ENCODE data around the gene CHCHD6.

Gene CHCHD6

GRCh38 chr3:126982471-126983175 lies 278.6 kb downstream of the CHCHD6 start, which contains the start of gene PLXNA1:
PLXNA1 (plus strand) TSS chr3:126983115; CDS start chr3:126988594, 5,479 bp downstream.
- DNase-seq (ENCODE audit: low spot score) = peak; percentile 98
- peak; percentile 98 for TF ChIP-seq CTCF (IDR thresholded peaks at IDR 0.05; ENCODE audit: extremely low read depth, missing control alignments)

GRCh38 chr3:126983276-126983652 lies 279.2 kb downstream of the CHCHD6 start:
- peak; percentile 79 for DNase-seq (ENCODE audit: low spot score)
- TF ChIP-seq CTCF (IDR thresholded peaks at IDR 0.05; ENCODE audit: extremely low read depth, missing control alignments) = no peak

GRCh38 chr3:126983653-126984390 lies 279.8 kb downstream of the CHCHD6 start:
- DNase-seq (ENCODE audit: low spot score) = peak; percentile 74
- TF ChIP-seq CTCF (IDR thresholded peaks at IDR 0.05; ENCODE audit: extremely low read depth, missing control alignments) = no peak

- TF ChIP-seq CTCF (IDR thresholded peaks at IDR 0.05; ENCODE audit: extremely low read depth, missing control alignments) = no peak
Measured at GRCh38 chr3:126984391-126985131, 280.5 kb downstream of the CHCHD6 start.

GRCh38 chr3:126985132-126985985 lies 281.3 kb downstream of the CHCHD6 start:
- TF ChIP-seq CTCF (IDR thresholded peaks at IDR 0.05; ENCODE audit: extremely low read depth, missing control alignments) = no peak
- no peak for DNase-seq (ENCODE audit: low spot score)

More at GRCh38 chr3:126984391-126985131, 280.5 kb downstream of the CHCHD6 start:
- no peak for DNase-seq (ENCODE audit: low spot score)

GRCh38 chr3:126986001-126986400 lies 282.0 kb downstream of the CHCHD6 start:
- no peak for DNase-seq (ENCODE audit: low spot score)

More at GRCh38 chr3:126986001-126986400, 282.0 kb downstream of the CHCHD6 start:
- no peak for TF ChIP-seq CTCF (IDR thresholded peaks at IDR 0.05; ENCODE audit: extremely low read depth, missing control alignments)

All from GM20000 (cell line).